ENCODE measurements around the gene PIEZO2. TPM values are rescaled to one million over a fixed set of nuclear protein-coding genes. Genes with fewer than 3 reads are reported as not detected.

The PIEZO2 gene
- total and polyA plus RNA-seq, 4 donors, result 2.6 to 233 (median 18.8) TPM

DNA sequence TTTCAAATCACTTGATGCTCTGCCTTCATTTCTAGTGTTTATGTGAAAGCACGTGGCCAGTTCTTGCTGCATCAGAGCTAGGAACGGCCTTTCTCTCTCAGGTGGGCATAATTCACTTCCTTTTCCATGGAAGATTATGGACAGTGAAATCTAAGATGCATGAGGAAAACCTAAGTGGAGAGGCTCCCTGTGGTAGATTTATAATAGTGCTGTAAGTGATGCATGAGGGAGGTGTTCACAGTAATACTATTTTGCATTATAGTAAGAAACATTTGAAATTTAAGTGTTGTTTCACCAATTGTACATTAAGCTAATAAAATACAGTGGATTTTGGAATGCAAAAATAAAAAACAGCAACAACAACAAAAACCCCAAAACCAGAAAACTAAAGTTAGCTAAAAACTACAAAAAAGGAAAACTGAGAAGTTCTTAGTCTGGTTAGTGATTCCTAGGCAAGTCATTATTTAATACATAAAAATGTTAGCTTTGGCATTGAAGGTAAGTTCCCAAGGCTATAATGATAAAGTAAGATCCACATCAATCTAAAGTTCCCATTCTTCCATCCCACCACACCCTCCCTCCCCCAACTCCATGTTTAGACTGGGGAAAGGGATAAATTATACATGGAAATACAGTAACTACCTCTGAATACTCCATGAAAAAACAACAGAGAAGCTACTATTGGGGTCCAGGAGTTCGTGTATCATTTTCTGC, 469.7 kb downstream of the PIEZO2 start:
- Histone ChIP-seq H3K4me1 (ENCODE audit: control insufficient read depth in 5 of 5, insufficient read depth in 5 of 5, low read length in 5 of 5) (no peaks in the 10 kb centered on the region), H3K9me3 (ENCODE audit: control insufficient read depth in 4 of 4, insufficient read depth in 3 of 4, low read length in 3 of 4) (no peaks in the 10 kb centered on the region), H3K9ac (ENCODE audit: insufficient read depth in 1 of 2, low read length in 2 of 2) (no peak overlapping the region), H3K4me3 (no peak overlapping the region), H3K27me3 (ENCODE audit: control insufficient read depth in 3 of 3, insufficient read depth in 3 of 3, low read length in 2 of 3) (no peaks in the 10 kb centered on the region), H3K36me3 (ENCODE audit: control insufficient read depth in 4 of 4, insufficient read depth in 4 of 4, low read length in 4 of 4) (peaks cover 0 to 69% (median 22%) of the 10 kb centered on the region in 4 donors), H3K27ac (ENCODE audit: low read depth in 1 of 2, low read length in 1 of 2) (no peak overlapping the region)
- DNase-seq (no peak), ATAC-seq (ENCODE audit: insufficient read depth, low FRiP score) (no peak)
- TF ChIP-seq, protein P1, sequence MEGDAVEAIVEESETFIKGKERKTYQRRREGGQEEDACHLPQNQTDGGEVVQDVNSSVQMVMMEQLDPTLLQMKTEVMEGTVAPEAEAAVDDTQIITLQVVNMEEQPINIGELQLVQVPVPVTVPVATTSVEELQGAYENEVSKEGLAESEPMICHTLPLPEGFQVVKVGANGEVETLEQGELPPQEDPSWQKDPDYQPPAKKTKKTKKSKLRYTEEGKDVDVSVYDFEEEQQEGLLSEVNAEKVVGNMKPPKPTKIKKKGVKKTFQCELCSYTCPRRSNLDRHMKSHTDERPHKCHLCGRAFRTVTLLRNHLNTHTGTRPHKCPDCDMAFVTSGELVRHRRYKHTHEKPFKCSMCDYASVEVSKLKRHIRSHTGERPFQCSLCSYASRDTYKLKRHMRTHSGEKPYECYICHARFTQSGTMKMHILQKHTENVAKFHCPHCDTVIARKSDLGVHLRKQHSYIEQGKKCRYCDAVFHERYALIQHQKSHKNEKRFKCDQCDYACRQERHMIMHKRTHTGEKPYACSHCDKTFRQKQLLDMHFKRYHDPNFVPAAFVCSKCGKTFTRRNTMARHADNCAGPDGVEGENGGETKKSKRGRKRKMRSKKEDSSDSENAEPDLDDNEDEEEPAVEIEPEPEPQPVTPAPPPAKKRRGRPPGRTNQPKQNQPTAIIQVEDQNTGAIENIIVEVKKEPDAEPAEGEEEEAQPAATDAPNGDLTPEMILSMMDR (IDR thresholded peaks at IDR 0.05; ENCODE audit: control extremely low read depth, extremely low read depth), result no peak
- 76 to 89% methylated on average over 3 of the region's 3 CpGs for WGBS, 2 donors

DNA sequence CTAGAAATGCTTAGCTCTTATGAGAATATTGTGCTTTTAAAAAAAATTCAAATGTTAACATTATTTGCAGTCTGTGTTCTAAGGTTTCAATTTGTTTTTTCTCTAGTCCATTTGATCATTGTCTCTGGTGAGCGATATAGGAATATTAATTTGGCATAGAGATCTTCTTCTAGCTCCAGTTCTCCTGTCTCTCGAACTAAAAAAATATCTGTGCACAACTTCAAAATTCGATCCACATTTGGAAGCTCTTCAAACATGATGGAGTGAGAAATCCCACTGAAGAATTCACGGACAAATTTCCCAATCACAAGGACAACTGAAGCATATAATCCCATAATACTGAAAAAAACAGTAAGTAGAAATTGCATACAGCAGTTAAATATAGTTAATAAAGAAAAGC, 477.9 kb downstream of the PIEZO2 start:
- H3K9me3 ChIP-seq (ENCODE audit: control insufficient read depth in 4 of 4, insufficient read depth in 3 of 4, low read length in 3 of 4), result peaks cover 0 to 2% (median 0%) of the 10 kb centered on the region in 4 donors
- 82 to 85% methylated on average over 4 of the region's 4 CpGs for WGBS, 2 donors
- ATAC-seq (ENCODE audit: insufficient read depth, low FRiP score), result no peak

GRCh38 chr18:10670856-10671255, 478.5 kb downstream of the PIEZO2 start:
- H3K4me1 ChIP-seq (ENCODE audit: control insufficient read depth in 5 of 5, insufficient read depth in 5 of 5, low read length in 5 of 5), result peaks cover 0 to 5% (median 0%) of the 10 kb centered on the region in 5 donors
- H3K27me3 ChIP-seq (ENCODE audit: control insufficient read depth in 3 of 3, insufficient read depth in 3 of 3, low read length in 2 of 3), result no peaks in the 10 kb centered on the region
- TF ChIP-seq, protein P1 (IDR thresholded peaks at IDR 0.05; ENCODE audit: control extremely low read depth, extremely low read depth), result no peak
- H3K4me3 ChIP-seq, result no peak overlapping the region
- no peak overlapping the region for H3K27ac ChIP-seq (ENCODE audit: low read depth in 1 of 2, low read length in 1 of 2)
- no peak for DNase-seq
- H3K36me3 ChIP-seq (ENCODE audit: control insufficient read depth in 4 of 4, insufficient read depth in 4 of 4, low read length in 4 of 4), result peaks cover 0 to 32% (median 15%) of the 10 kb centered on the region in 4 donors
- WGBS, 2 donors, result 77 to 79% methylated on average over 5 of the region's 5 CpGs
- no peak for ATAC-seq (ENCODE audit: insufficient read depth, low FRiP score)
- H3K9me3 ChIP-seq (ENCODE audit: control insufficient read depth in 4 of 4, insufficient read depth in 3 of 4, low read length in 3 of 4), result peaks cover 0 to 2% (median 0%) of the 10 kb centered on the region in 4 donors
- no peak overlapping the region for H3K9ac ChIP-seq (ENCODE audit: insufficient read depth in 1 of 2, low read length in 2 of 2)

More for the DNA sequence above, 477.9 kb downstream of the PIEZO2 start:
- no peak overlapping the region for H3K9ac ChIP-seq (ENCODE audit: insufficient read depth in 1 of 2, low read length in 2 of 2)
- TF ChIP-seq, protein P1 (IDR thresholded peaks at IDR 0.05; ENCODE audit: control extremely low read depth, extremely low read depth), result no peak
- H3K36me3 ChIP-seq (ENCODE audit: control insufficient read depth in 4 of 4, insufficient read depth in 4 of 4, low read length in 4 of 4), result peaks cover 0 to 38% (median 18%) of the 10 kb centered on the region in 4 donors
- DNase-seq, result no peak
- H3K27ac ChIP-seq (ENCODE audit: low read depth in 1 of 2, low read length in 1 of 2), result no peak overlapping the region
- H3K27me3 ChIP-seq (ENCODE audit: control insufficient read depth in 3 of 3, insufficient read depth in 3 of 3, low read length in 2 of 3), result no peaks in the 10 kb centered on the region
- H3K4me3 ChIP-seq, result no peak overlapping the region
- H3K4me1 ChIP-seq (ENCODE audit: control insufficient read depth in 5 of 5, insufficient read depth in 5 of 5, low read length in 5 of 5), result peaks cover 0 to 5% (median 0%) of the 10 kb centered on the region in 5 donors
